WERI-Rb-1 (cell line): Measurements from ENCODE around the gene IL12RB1.

Source experiments
- DNase-seq: peaks from one replicate; pipeline ENCODE4 v3.0.0-alpha.2; 2020
- H3K27ac ChIP-seq: fragments of 250-450 bp; sonication (Bioruptor Pico); 2 replicates; pipeline ENCODE4 v1.5.1; 2020; ENCODE audit warnings: mild to moderate bottlenecking, moderate library complexity
- H3K27me3 ChIP-seq: fragments of 250-450 bp; sonication (Bioruptor Pico); 2 replicates; pipeline ENCODE4 v1.5.1; 2021; ENCODE audit warnings: mild to moderate bottlenecking, low read depth, moderate library complexity; ENCODE audit not compliant: insufficient read depth, severe bottlenecking
- H3K36me3 ChIP-seq: fragments of 250-450 bp; sonication (Bioruptor Pico); 2 replicates; pipeline ENCODE4 v1.5.1; 2020; ENCODE audit warnings: mild to moderate bottlenecking, moderate library complexity
- H3K4me3 ChIP-seq: 2 replicates; pipeline ENCODE4 v1.5.1; 2011; ENCODE audit warnings: low read depth, mild to moderate bottlenecking, control low read depth, low read length
- H3K9me3 ChIP-seq: fragments of 250-450 bp; sonication (Bioruptor Pico); 2 replicates; pipeline ENCODE4 v1.5.1; 2021; ENCODE audit warnings: mild to moderate bottlenecking, moderate library complexity; ENCODE audit not compliant: severe bottlenecking
- TF ChIP-seq, protein P1 (sequence below): IDR thresholded peaks from 2 replicates; pipeline ENCODE4 v1.5.1; 2011; ENCODE audit warnings: low read depth, mild to moderate bottlenecking, control low read depth, inconsistent platforms, low read length

IL12RB1 gene

GRCh38 chr19:18098891-18099622, 12.3 kb upstream of the IL12RB1 start:
- no peaks in the 10 kb centered on the region for H3K27me3 ChIP-seq
- DNase-seq = no peak
- no peak overlapping the region for H3K27ac ChIP-seq
- H3K36me3 ChIP-seq = no peaks in the 10 kb centered on the region
- no peak overlapping the region for H3K4me3 ChIP-seq
- H3K9me3 ChIP-seq = peaks cover 5% of the 10 kb centered on the region
- TF ChIP-seq, protein P1, sequence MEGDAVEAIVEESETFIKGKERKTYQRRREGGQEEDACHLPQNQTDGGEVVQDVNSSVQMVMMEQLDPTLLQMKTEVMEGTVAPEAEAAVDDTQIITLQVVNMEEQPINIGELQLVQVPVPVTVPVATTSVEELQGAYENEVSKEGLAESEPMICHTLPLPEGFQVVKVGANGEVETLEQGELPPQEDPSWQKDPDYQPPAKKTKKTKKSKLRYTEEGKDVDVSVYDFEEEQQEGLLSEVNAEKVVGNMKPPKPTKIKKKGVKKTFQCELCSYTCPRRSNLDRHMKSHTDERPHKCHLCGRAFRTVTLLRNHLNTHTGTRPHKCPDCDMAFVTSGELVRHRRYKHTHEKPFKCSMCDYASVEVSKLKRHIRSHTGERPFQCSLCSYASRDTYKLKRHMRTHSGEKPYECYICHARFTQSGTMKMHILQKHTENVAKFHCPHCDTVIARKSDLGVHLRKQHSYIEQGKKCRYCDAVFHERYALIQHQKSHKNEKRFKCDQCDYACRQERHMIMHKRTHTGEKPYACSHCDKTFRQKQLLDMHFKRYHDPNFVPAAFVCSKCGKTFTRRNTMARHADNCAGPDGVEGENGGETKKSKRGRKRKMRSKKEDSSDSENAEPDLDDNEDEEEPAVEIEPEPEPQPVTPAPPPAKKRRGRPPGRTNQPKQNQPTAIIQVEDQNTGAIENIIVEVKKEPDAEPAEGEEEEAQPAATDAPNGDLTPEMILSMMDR = no peak

DNA sequence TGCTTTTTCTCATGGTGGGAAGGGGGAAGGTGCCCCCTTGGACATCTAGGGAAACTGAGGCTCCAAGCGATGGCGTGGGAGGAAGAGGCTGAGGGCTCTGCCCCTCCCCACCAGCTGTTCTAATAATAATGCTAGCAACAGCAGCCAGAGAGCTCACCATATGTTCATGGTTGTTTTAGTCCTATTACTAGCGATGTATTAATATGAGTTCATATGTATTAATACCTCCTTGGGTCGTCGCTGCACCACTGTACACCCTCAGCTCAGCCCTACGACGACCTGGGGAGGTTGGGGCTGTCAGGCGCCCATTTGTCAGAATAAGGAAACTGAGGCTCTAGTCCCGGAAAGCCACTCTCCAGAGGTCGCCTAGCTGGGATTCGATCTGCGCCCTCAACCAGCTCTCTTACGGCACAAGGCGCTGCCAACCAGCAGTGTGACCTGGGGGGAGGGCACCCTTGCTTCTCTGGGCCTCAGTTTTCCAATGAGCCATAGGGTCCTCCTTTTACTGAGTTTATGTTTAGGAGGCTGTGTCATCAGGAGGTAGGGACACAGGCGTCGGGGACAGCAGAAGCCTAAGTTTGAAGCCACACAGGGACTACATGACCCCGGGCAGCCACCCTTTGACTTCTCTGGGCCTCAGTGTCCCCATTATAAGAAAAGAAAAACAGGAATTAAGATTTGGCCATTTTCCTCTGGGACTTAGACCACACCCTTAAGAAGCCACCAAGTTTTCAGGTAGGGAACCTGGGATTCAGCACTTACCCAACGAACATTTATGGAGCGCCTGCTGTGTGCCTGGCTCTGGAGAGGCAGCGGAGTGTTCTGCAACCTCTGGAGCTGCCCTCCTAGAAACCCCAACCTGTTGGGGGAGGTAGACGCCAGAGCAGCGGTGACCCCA, 11.5 kb upstream of the IL12RB1 start:
- H3K27me3 ChIP-seq = no peaks in the 10 kb centered on the region
- TF ChIP-seq, protein P1 = no peak
- H3K36me3 ChIP-seq = no peaks in the 10 kb centered on the region
- peak overlapping the region; percentile 64 for H3K4me3 ChIP-seq
- no peak overlapping the region for H3K27ac ChIP-seq
- H3K9me3 ChIP-seq = peaks cover 8% of the 10 kb centered on the region
- no peak for DNase-seq

GRCh38 chr19:18097217-18097992, 10.7 kb upstream of the IL12RB1 start, which contains the start of gene MAST3:
TSS of gene MAST3 (plus strand) at chr19:18097778. CDS start at chr19:18097793, 15 bp downstream.
- peaks cover 5% of the 10 kb centered on the region for H3K9me3 ChIP-seq
- TF ChIP-seq, protein P1 = no peak
- H3K27ac ChIP-seq = no peak within 1 kb of the TSS
- H3K27me3 ChIP-seq = no peaks in the 10 kb centered on the region
- H3K4me3 ChIP-seq = peak within 1 kb of the TSS; percentile 64
- DNase-seq = peak; percentile 80
- H3K36me3 ChIP-seq = no peaks in the 10 kb centered on the region

DNA sequence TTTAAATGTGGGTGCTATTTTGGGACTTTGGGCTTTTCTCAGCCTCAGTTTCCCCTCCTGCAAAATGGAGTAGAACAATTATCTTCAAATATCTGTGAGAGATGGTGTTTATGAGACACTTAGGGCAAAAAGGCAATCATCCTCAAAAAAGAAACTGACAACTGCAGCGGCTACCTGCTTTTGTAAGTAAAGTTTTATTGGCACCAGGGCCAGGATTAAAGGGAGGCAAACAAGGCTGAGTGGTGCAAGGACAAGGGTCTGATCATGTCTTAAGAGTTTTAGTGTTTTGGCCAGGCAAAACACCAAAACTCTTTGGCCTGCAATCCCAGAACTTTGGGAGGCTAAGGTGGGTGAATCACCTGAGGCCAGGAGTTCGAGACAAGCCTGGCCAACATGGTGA, 9.5 kb upstream of the IL12RB1 start:
- Histone ChIP-seq H3K4me3 (no peak overlapping the region), H3K9me3 (peaks cover 5% of the 10 kb centered on the region), H3K36me3 (no peaks in the 10 kb centered on the region), H3K27me3 (no peaks in the 10 kb centered on the region), H3K27ac (no peak overlapping the region)
- no peak for DNase-seq
- TF ChIP-seq, protein P1 = no peak

- peaks cover 5% of the 10 kb centered on the region for H3K9me3 ChIP-seq
- no peaks in the 10 kb centered on the region for H3K27me3 ChIP-seq
- H3K36me3 ChIP-seq = no peaks in the 10 kb centered on the region
- H3K4me3 ChIP-seq = no peak overlapping the region
- TF ChIP-seq, protein P1 = no peak
- peak; percentile 45 for DNase-seq
- H3K27ac ChIP-seq = no peak overlapping the region
These were observed 6.9 kb upstream of the IL12RB1 start for GRCh38 chr19:18093439-18094161.
